Omental fat pad (tissue), 4 donors: ENCODE data around the gene ADAM30. TPM values are rescaled to one million over a fixed set of nuclear protein-coding genes. Genes with fewer than 3 reads are reported as not detected.

Experiments
- ATAC-seq: fragments of 150-250 bp; one replicate; pipeline ENCODE4 v1.9.1; 2016; ENCODE audit warnings: mild to moderate bottlenecking, moderate library complexity; ENCODE audit not compliant: low FRiP score
- DNase-seq: peaks from one replicate; pipeline ENCODE4 v3.0.0-alpha.2; 2019; ENCODE audit warnings: low spot score
- CTCF ChIP-seq, 3 donors: fragments of 450-650 bp; IDR thresholded peaks; one replicate each; pipeline ENCODE4 v1.5.1; 2016 to 2017; ENCODE audit warnings: antibody characterized with exemption in 3 of 3, mild to moderate bottlenecking in 3 of 3, moderate library complexity in 2 of 3
- total RNA-seq, 4 donors: library from RNA; depleted of rRNA; stranded (reverse); fragments of >200 nt; gene quantifications; one replicate each; pipeline ENCODE4 v1.1.0, GENCODE V29; 2016

ADAM30 gene
- total RNA-seq, 4 donors from 2014 or later = not detected

- DNase-seq (no peak), ATAC-seq (no peak)
- TF ChIP-seq CTCF (IDR thresholded peaks at IDR 0.05) = no peak
Measured at GRCh38 chr1:119933397-119933796, 37.1 kb upstream of the ADAM30 start.

- ATAC-seq (no peak), DNase-seq (no peak)
- TF ChIP-seq CTCF (IDR thresholded peaks at IDR 0.05) = no peak
Measured at GRCh38 chr1:119929643-119930315, 33.5 kb upstream of the ADAM30 start.

GRCh38 chr1:119926553-119926952 lies 30.2 kb upstream of the ADAM30 start:
- no peak for TF ChIP-seq CTCF (IDR thresholded peaks at IDR 0.05)
- DNase-seq (no peak), ATAC-seq (no peak)

GRCh38 chr1:119924948-119925898 lies 28.9 kb upstream of the ADAM30 start:
- ATAC-seq (no peak), DNase-seq (no peak)
- TF ChIP-seq CTCF (IDR thresholded peaks at IDR 0.05) = no peak

GRCh38 chr1:119920104-119920968 lies 24.0 kb upstream of the ADAM30 start:
- DNase-seq (no peak), ATAC-seq (no peak)
- no peak for TF ChIP-seq CTCF (IDR thresholded peaks at IDR 0.05)

- no peak for TF ChIP-seq CTCF (IDR thresholded peaks at IDR 0.05)
- DNase-seq (no peak), ATAC-seq (no peak)
Measured at GRCh38 chr1:119919241-119919640, 22.9 kb upstream of the ADAM30 start.
